IPS-15b (cell line): ENCODE data around the gene IP6K3.

Experiments used
- H3K27me3 ChIP-seq: one replicate; pipeline ENCODE4 v1.6.1; 2013; ENCODE audit warnings: low read length; ENCODE audit not compliant: control insufficient read depth, insufficient read depth
- H3K36me3 ChIP-seq: one replicate; pipeline ENCODE4 v1.6.1; 2013; ENCODE audit warnings: low read length; ENCODE audit not compliant: control insufficient read depth, insufficient read depth
- H3K4me1 ChIP-seq: one replicate; pipeline ENCODE4 v1.6.1; 2013; ENCODE audit warnings: mild to moderate bottlenecking, low read length; ENCODE audit not compliant: control insufficient read depth, insufficient read depth
- H3K4me3 ChIP-seq: one replicate; pipeline ENCODE4 v1.5.1; 2013; ENCODE audit warnings: low read depth, low read length
- H3K9ac ChIP-seq: one replicate; pipeline ENCODE4 v1.6.1; 2013; ENCODE audit warnings: low read depth, mild to moderate bottlenecking, low read length
- H3K9me3 ChIP-seq: one replicate; pipeline ENCODE4 v1.6.1; 2013; ENCODE audit warnings: mild to moderate bottlenecking, low read length; ENCODE audit not compliant: control insufficient read depth, insufficient read depth

The IP6K3 gene

GRCh38 chr6:33678233-33678931 lies 68.3 kb downstream of the IP6K3 start:
- H3K9me3 ChIP-seq: no peaks in the 10 kb centered on the region
- H3K4me1 ChIP-seq: no peaks in the 10 kb centered on the region
- no peak overlapping the region for H3K9ac ChIP-seq
- H3K36me3 ChIP-seq: peaks cover 70% of the 10 kb centered on the region
- H3K4me3 ChIP-seq: no peak overlapping the region
- no peaks in the 10 kb centered on the region for H3K27me3 ChIP-seq

- H3K4me3 ChIP-seq: no peak overlapping the region
- no peaks in the 10 kb centered on the region for H3K27me3 ChIP-seq
- H3K9me3 ChIP-seq: no peaks in the 10 kb centered on the region
- H3K36me3 ChIP-seq: peaks cover 66% of the 10 kb centered on the region
- H3K9ac ChIP-seq: no peak overlapping the region
- H3K4me1 ChIP-seq: no peaks in the 10 kb centered on the region
Observed at GRCh38 chr6:33677689-33678088, 69.0 kb downstream of the IP6K3 start.

GRCh38 chr6:33677143-33677660 lies 69.5 kb downstream of the IP6K3 start:
- Histone ChIP-seq H3K36me3 (peaks cover 61% of the 10 kb centered on the region), H3K4me3 (no peak overlapping the region), H3K9me3 (no peaks in the 10 kb centered on the region), H3K27me3 (no peaks in the 10 kb centered on the region), H3K4me1 (no peaks in the 10 kb centered on the region), H3K9ac (no peak overlapping the region)

- Histone ChIP-seq H3K36me3 (peaks cover 64% of the 10 kb centered on the region), H3K9ac (no peak overlapping the region), H3K4me1 (no peaks in the 10 kb centered on the region), H3K4me3 (no peak overlapping the region), H3K27me3 (no peaks in the 10 kb centered on the region), H3K9me3 (no peaks in the 10 kb centered on the region)
Observed at GRCh38 chr6:33676416-33677142, 70.1 kb downstream of the IP6K3 start.

- Histone ChIP-seq H3K36me3 (peaks cover 63% of the 10 kb centered on the region), H3K9me3 (no peaks in the 10 kb centered on the region), H3K4me3 (no peak overlapping the region), H3K4me1 (no peaks in the 10 kb centered on the region), H3K9ac (no peak overlapping the region), H3K27me3 (no peaks in the 10 kb centered on the region)
Observed at GRCh38 chr6:33675968-33676367, 70.7 kb downstream of the IP6K3 start.

- no peaks in the 10 kb centered on the region for H3K9me3 ChIP-seq
- H3K36me3 ChIP-seq: peaks cover 66% of the 10 kb centered on the region
- no peaks in the 10 kb centered on the region for H3K27me3 ChIP-seq
- H3K9ac ChIP-seq: no peak overlapping the region
- H3K4me1 ChIP-seq: no peaks in the 10 kb centered on the region
- no peak overlapping the region for H3K4me3 ChIP-seq
Observed at GRCh38 chr6:33673851-33674250, 72.9 kb downstream of the IP6K3 start.

GRCh38 chr6:33672808-33673207 lies 73.9 kb downstream of the IP6K3 start:
- Histone ChIP-seq H3K27me3 (no peaks in the 10 kb centered on the region), H3K9ac (no peak overlapping the region), H3K4me1 (no peaks in the 10 kb centered on the region), H3K4me3 (no peak overlapping the region), H3K36me3 (peaks cover 71% of the 10 kb centered on the region), H3K9me3 (no peaks in the 10 kb centered on the region)

GRCh38 chr6:33671744-33672072 lies 75.0 kb downstream of the IP6K3 start:
- Histone ChIP-seq H3K4me1 (no peaks in the 10 kb centered on the region), H3K4me3 (no peak overlapping the region), H3K9ac (no peak overlapping the region), H3K36me3 (peaks cover 72% of the 10 kb centered on the region), H3K9me3 (no peaks in the 10 kb centered on the region), H3K27me3 (no peaks in the 10 kb centered on the region)
